Uterus (tissue), 2 donors: ENCODE data around the gene CORO6.

Source experiments
- POLR2A ChIP-seq, 2 donors: fragments of 450-650 bp; IDR thresholded peaks; one replicate each; pipeline ENCODE4 v1.6.1; 2016; ENCODE audit warnings: antibody characterized with exemption in 2 of 2, mild to moderate bottlenecking in 1 of 2, moderate library complexity in 1 of 2
- TF ChIP-seq, protein P1 (sequence below), 4 experiments: fragments of 200-600 bp in 2 of 4; fragments of 450-650 bp in 2 of 4; sonication (generic) in 2 of 4; IDR thresholded peaks; one replicate each; pipeline ENCODE4 v1.5.1; 2016 to 2019; ENCODE audit warnings: antibody characterized with exemption in 4 of 4, mild to moderate bottlenecking in 2 of 4, moderate library complexity in 1 of 4

GRCh38 chr17:29571883-29572681, 50.6 kb downstream of the CORO6 start:
- TF ChIP-seq, protein P1, sequence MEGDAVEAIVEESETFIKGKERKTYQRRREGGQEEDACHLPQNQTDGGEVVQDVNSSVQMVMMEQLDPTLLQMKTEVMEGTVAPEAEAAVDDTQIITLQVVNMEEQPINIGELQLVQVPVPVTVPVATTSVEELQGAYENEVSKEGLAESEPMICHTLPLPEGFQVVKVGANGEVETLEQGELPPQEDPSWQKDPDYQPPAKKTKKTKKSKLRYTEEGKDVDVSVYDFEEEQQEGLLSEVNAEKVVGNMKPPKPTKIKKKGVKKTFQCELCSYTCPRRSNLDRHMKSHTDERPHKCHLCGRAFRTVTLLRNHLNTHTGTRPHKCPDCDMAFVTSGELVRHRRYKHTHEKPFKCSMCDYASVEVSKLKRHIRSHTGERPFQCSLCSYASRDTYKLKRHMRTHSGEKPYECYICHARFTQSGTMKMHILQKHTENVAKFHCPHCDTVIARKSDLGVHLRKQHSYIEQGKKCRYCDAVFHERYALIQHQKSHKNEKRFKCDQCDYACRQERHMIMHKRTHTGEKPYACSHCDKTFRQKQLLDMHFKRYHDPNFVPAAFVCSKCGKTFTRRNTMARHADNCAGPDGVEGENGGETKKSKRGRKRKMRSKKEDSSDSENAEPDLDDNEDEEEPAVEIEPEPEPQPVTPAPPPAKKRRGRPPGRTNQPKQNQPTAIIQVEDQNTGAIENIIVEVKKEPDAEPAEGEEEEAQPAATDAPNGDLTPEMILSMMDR (IDR thresholded peaks at IDR 0.05): no peak
- TF ChIP-seq POLR2A (IDR thresholded peaks at IDR 0.05): no peak
